Hepatocyte (in vitro differentiated cells): ENCODE data around the gene RABEP2. TPM values are rescaled to one million over a fixed set of nuclear protein-coding genes. Genes with fewer than 3 reads are reported as not detected.
A peak's percentile ranks its signal among the peaks of the same experiment; 100 is the strongest.
"Not testable (repeated sequence)": the region's sequence is repeated elsewhere in the genome, so short reads cannot be mapped to it uniquely, and the experiment has no call there.

Source experiments
- DNase-seq: peaks from one replicate; pipeline ENCODE4 v3.0.0-alpha.2; 2016; ENCODE audit warnings: low spot score
- H2AFZ ChIP-seq: fragments of 200-600 bp; sonication (generic); 2 replicates; pipeline ENCODE4 v1.6.0; 2016; ENCODE audit warnings: antibody characterized with exemption, mild to moderate bottlenecking
- H3K27ac ChIP-seq: fragments of 200-600 bp; sonication (generic); 2 replicates; pipeline ENCODE4 v1.5.1; 2016; ENCODE audit warnings: mild to moderate bottlenecking
- H3K27me3 ChIP-seq: fragments of 200-600 bp; sonication (generic); 2 replicates; pipeline ENCODE4 v1.6.1; 2016
- H3K36me3 ChIP-seq: fragments of 200-600 bp; sonication (generic); replicated peaks from 2 replicates; pipeline ENCODE4 v1.5.1; 2016; ENCODE audit warnings: low read depth; ENCODE audit not compliant: insufficient read depth
- H3K4me1 ChIP-seq: fragments of 200-600 bp; sonication (generic); 2 replicates; pipeline ENCODE4 v1.5.1; 2016; ENCODE audit warnings: mild to moderate bottlenecking, moderate library complexity; ENCODE audit not compliant: insufficient read depth
- H3K4me2 ChIP-seq: fragments of 200-600 bp; sonication (generic); 2 replicates; pipeline ENCODE4 v1.6.0; 2016
- H3K4me3 ChIP-seq: fragments of 200-600 bp; sonication (generic); 2 replicates; pipeline ENCODE4 v1.5.1; 2016; ENCODE audit warnings: mild to moderate bottlenecking
- H3K79me2 ChIP-seq: fragments of 200-600 bp; sonication (generic); 2 replicates; pipeline ENCODE4 v1.6.0; 2017; ENCODE audit warnings: mild to moderate bottlenecking
- H3K9me2 ChIP-seq: fragments of 200-600 bp; sonication (generic); replicated peaks from 2 replicates; pipeline ENCODE4 v1.6.0; 2017; ENCODE audit warnings: mild to moderate bottlenecking; ENCODE audit not compliant: insufficient read depth
- H3K9me3 ChIP-seq: fragments of 200-600 bp; sonication (generic); 2 replicates; pipeline ENCODE4 v1.5.1; 2016; ENCODE audit warnings: low read depth, mild to moderate bottlenecking
- H4K20me1 ChIP-seq: fragments of 200-600 bp; sonication (generic); 2 replicates; pipeline ENCODE4 v1.6.0; 2016; ENCODE audit warnings: mild to moderate bottlenecking; ENCODE audit not compliant: insufficient read depth, poor library complexity, severe bottlenecking
- CTCF ChIP-seq: fragments of 200-600 bp; sonication (generic); IDR thresholded peaks from 2 replicates; pipeline ENCODE4 v1.5.1; 2016; ENCODE audit warnings: antibody characterized with exemption, mild to moderate bottlenecking; ENCODE audit not compliant: poor library complexity
- EZH2 ChIP-seq: fragments of 200-600 bp; sonication (generic); IDR thresholded peaks from 2 replicates; pipeline ENCODE4 v1.6.1; 2016; ENCODE audit warnings: antibody characterized with exemption, mild to moderate bottlenecking, borderline replicate concordance
- EZH2phosphoT487 ChIP-seq: fragments of 200-600 bp; sonication (generic); IDR thresholded peaks from one replicate; pipeline ENCODE4 v1.6.1; 2018; ENCODE audit warnings: antibody characterized with exemption, mild to moderate bottlenecking, low read depth, moderate library complexity; ENCODE audit not compliant: unreplicated experiment, severe bottlenecking
- WGBS: methylation state at CpG from one replicate; pipeline ENCODE4 v1.1.6; 2016; ENCODE audit warnings: low lambda C conversion rate; ENCODE audit errors: missing lambda C conversion rate; 5-methylcytosine and 5-hydroxymethylcytosine counted together
- polyA plus RNA-seq: library from polyadenylated mRNA; unstranded; fragments of >200 nt; fragmentation: Nextera tagmentation; extraction: Ambion mirVana; gene quantifications from 2 replicates; pipeline ENCODE4 v1.2.1, GENCODE V29; 2016
- total RNA-seq: library from RNA; depleted of rRNA; stranded (reverse); fragments of >200 nt; gene quantifications from 2 replicates; pipeline ENCODE4 v1.2.3, GENCODE V29; 2014

RABEP2 gene
- total and polyA plus RNA-seq, 2 experiments from 2014 or later, result 30.3 to 37.2 TPM

DNA sequence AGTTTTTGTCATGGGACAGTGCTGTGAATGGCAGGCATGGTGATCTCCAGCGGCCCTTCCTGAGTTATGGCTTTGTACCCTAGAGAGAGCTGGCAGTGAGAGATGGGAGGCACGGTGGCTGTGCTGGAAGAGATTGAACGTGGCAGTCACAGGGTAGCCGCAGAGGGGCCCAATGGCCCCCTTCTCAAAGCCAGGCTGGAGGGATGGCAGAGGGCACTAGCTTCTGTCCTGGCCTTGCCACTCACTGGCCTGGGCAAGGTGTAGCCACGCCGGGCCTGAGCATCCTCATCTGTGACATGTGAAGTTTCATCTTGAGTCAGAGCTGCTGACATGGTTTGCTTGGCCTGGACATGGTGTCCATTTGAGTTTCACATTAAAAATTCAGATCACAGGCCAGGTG is 50.6 kb downstream of the RABEP2 start:
- Histone ChIP-seq H3K4me3 (no peak overlapping the region), H2AFZ (no peak overlapping the region), H3K79me2 (no peaks in the 10 kb centered on the region), H3K27ac (no peak overlapping the region), H4K20me1 (no peaks in the 10 kb centered on the region), H3K4me1 (peaks cover 6% of the 10 kb centered on the region), H3K36me3 (no peaks in the 10 kb centered on the region), H3K9me2 (no peaks in the 10 kb centered on the region), H3K9me3 (no peaks in the 10 kb centered on the region), H3K4me2 (no peak overlapping the region), H3K27me3 (no peaks in the 10 kb centered on the region)
- TF ChIP-seq EZH2, result no peak
- no peak for TF ChIP-seq EZH2phosphoT487
- no peak for TF ChIP-seq CTCF
- 100% methylated on average over 6 of the region's 6 CpGs for WGBS
- DNase-seq, result no peak

DNA sequence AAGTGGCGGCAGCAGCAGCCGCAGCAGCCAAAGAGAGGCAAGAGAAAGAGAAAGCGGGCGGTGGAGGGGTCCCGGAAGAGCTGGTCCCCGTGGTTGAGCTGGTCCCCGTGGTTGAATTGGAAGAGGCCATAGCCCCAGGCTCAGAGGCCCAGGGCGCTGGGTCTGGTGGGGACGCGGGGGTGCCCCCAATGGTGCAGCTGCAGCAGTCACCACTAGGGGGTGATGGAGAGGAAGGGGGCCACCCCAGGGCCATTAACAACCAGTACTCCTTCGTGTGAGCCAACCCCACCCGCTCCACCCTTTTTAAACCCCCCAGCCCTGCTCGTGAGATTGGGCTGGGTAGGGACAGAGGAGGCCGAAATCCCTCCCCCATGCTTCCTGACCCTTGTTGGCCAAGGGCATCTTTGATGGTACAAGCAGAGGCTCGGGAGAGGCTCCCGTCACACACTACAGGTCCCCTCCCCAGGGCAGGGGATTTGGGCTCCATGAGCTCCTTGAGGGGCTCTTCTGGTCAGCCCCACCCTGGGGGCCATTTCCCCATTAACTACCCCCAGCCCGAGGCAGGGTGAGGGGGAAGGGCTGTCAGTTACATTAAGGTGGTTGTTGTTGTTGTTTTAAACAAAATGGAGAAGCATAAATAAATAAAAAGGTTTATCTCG is 51.4 kb downstream of the RABEP2 start:
- Histone ChIP-seq H3K9me2 (no peaks in the 10 kb centered on the region), H3K36me3 (no peaks in the 10 kb centered on the region), H3K4me1 (no peaks in the 10 kb centered on the region), H4K20me1 (no peaks in the 10 kb centered on the region), H3K4me3 (no peak overlapping the region), H3K27me3 (no peaks in the 10 kb centered on the region), H3K9me3 (no peaks in the 10 kb centered on the region), H3K4me2 (no peak overlapping the region), H3K79me2 (no peaks in the 10 kb centered on the region), H2AFZ (no peak overlapping the region), H3K27ac (no peak overlapping the region)
- WGBS, result 97% methylated on average over 16 of the region's 18 CpGs
- DNase-seq, result no peak
- TF ChIP-seq EZH2phosphoT487 (no peak), CTCF (peak; percentile 36)

- no peak overlapping the region for H3K4me2 ChIP-seq
- TF ChIP-seq CTCF, result no peak
- no peak for TF ChIP-seq EZH2
- TF ChIP-seq EZH2phosphoT487, result no peak
- no peaks in the 10 kb centered on the region for H3K9me3 ChIP-seq
- DNase-seq, result no peak
- H4K20me1 ChIP-seq, result no peaks in the 10 kb centered on the region
- H3K27ac ChIP-seq, result no peak overlapping the region
- no peaks in the 10 kb centered on the region for H3K36me3 ChIP-seq
- H3K9me2 ChIP-seq, result no peaks in the 10 kb centered on the region
- H2AFZ ChIP-seq, result no peak overlapping the region
- H3K4me3 ChIP-seq, result no peak overlapping the region
- no peaks in the 10 kb centered on the region for H3K27me3 ChIP-seq
- peaks cover 3% of the 10 kb centered on the region for H3K79me2 ChIP-seq
- no peaks in the 10 kb centered on the region for H3K4me1 ChIP-seq
- WGBS, result 93% methylated on average over 14 of the region's 15 CpGs
Measured at GRCh38 chr16:28872952-28873351, 52.1 kb downstream of the RABEP2 start.

DNA sequence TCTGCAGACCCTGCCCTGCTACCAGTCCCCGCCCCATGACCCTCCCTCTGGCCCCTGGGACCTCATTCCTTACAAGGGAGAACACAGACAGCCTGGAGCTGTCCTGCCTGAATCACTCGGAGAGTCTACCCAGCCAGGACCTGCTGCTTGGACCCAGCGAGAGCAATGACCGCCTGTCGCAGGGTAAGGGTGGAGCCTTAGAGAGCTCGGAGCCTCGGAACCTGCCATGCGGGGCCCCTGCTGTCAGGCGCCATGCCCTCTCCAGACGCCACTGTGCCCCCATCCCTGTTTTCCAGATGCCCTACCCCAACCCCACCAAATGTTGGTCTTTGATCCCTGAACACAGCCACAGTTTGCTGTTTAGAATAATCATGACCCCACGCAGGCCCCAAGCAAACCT is 55.8 kb downstream of the RABEP2 start:
- H3K79me2 ChIP-seq, result peaks cover 28% of the 10 kb centered on the region
- H3K9me2 ChIP-seq, result no peaks in the 10 kb centered on the region
- WGBS, result 98% methylated on average over 11 of the region's 11 CpGs
- no peak overlapping the region for H3K4me3 ChIP-seq
- H2AFZ ChIP-seq, result no peak overlapping the region
- peaks cover 9% of the 10 kb centered on the region for H4K20me1 ChIP-seq
- H3K4me2 ChIP-seq, result no peak overlapping the region
- H3K9me3 ChIP-seq, result no peaks in the 10 kb centered on the region
- DNase-seq, result no peak
- no peak for TF ChIP-seq EZH2phosphoT487
- no peak for TF ChIP-seq CTCF
- TF ChIP-seq EZH2, result no peak
- peaks cover 9% of the 10 kb centered on the region for H3K4me1 ChIP-seq
- no peaks in the 10 kb centered on the region for H3K27me3 ChIP-seq
- no peaks in the 10 kb centered on the region for H3K36me3 ChIP-seq
- no peak overlapping the region for H3K27ac ChIP-seq

- not testable (repeated sequence) for H3K27me3 ChIP-seq, H4K20me1 ChIP-seq, H3K27ac ChIP-seq, H3K36me3 ChIP-seq, H3K4me2 ChIP-seq, H2AFZ ChIP-seq, H3K9me3 ChIP-seq, DNase-seq, H3K9me2 ChIP-seq, H3K4me3 ChIP-seq
- peaks cover 34% of the 10 kb centered on the region for H3K79me2 ChIP-seq
- WGBS, result 98% methylated on average over 9 of the region's 9 CpGs
- H3K4me1 ChIP-seq, result peaks cover 10% of the 10 kb centered on the region
Measured at GRCh38 chr16:28867646-28868045, 57.4 kb downstream of the RABEP2 start.
